Measurements from ENCODE around the gene MAD1L1.

Gene MAD1L1

DNA sequence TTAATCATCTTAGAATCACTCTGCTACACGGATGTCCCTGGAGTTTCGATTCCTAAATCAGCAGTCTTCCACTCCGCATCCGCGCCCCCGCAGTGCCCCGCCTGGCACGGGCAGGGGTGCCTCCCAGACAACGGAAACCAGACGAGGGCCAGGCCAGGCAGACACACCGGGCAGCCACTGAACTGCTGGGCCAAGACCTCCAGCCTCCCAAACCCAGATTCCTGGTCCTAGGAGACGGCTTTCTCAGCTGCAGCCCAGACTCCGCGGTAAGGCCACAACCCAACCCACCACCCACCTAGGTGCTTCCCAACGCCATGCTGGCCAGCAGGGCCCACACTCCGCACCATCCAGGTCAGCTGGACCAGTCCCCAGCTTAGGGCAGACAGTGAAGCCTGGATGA lies 33.2 kb downstream of the MAD1L1 start:
- no peak for DNase-seq

- DNase-seq, result no peak
Observed at GRCh38 chr7:2198760-2199159, 34.0 kb downstream of the MAD1L1 start.

DNA sequence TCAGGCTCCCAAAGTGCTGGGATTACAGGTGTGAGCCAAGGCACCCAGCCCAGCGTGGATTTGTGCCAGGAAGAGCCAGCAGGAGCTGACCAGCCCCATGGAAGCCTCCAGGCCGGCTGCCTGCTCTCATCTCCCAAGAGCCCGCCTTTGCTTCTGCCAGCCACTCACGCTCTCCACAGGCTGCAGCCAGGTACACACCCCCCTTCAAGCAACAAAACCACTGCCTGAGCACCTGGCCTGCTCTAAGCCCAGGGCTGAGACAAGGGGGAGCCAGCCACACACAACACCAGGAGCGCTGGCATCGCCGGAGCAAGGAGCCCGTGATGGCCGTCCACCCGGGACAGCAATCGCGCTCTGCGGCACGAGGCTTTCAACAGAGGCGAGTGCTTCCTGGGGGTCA lies 34.5 kb downstream of the MAD1L1 start:
- DNase-seq, result no peak

GRCh38 chr7:2197436-2198155 lies 35.1 kb downstream of the MAD1L1 start:
- DNase-seq, result no peak

GRCh38 chr7:2196381-2197378 lies 36.1 kb downstream of the MAD1L1 start:
- no peak for DNase-seq

DNA sequence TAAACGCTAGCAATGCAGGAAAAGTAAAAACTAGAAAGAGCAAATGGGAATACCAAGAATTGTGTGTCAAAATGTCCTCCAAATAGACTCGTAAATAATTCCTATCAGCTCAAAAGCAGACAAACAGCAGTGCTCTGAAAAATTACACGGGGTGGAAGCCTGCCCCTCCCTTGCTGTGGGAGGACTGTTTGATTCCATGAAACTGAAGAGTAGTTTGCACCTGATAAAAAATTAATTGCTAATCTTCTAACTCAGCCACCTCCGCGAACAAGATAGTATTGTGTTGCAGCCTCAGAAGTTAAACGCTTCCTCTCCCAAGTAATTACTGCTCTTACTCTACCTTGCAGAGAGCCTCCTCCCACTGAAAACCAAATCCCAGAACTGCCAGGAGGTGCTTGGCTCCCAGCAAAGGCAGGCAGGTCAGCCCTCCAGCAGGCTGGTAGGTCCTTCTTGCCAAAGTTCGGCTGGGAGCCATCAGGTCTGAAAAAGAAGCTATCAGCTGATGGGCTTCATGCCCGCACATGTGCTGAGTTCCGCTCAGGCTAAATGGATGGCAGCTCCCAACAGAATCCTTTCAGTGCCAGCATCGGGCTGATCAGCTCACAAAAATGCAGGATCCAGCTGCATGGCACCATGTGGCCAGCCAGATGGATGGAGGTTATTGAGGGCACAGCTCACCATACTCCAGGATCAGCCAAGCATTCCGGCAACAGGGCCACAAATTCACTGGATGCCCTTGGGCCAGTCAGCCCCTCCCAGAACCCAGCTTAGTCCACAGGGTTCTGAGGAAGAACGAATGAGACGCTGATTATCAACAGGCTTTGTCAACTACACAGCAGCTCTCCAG lies 37.1 kb downstream of the MAD1L1 start:
- DNase-seq, result no peak

DNA sequence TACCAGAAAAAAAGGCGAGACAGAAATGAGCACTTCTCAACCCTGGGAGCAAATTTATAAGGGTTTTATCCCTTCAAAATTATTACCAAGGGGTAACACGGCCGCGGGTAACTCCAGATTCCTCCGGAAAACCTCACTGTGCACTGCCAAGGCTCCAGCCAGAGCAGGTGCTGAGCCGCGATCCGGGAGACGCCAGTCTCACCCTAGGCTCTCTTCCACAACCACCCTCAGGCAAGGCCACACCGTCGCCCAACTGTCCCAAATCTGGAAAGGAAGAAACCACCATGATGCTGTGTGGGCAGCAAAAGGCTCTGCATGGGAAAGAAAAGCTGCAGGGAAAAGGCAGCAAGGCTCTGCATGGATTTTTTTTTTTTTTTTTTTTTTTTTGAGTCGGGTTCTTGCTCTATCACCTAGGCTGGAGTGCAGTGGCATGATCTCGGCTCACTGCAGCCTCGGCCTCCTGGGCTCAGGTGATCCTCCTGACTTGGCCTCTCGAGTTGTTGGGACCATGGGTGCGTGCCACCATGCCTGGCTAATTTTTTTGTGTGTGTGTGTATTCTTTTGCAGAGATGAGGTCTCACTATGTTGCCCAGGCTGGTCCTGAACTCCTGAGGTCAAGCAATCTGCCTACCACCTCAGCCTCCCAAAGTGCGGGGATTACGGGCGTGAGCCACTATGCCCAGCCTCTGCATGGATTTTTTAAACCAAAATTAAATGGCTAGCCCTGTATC lies 39.0 kb downstream of the MAD1L1 start:
- DNase-seq, result no peak

GRCh38 chr7:2192831-2193534 lies 39.8 kb downstream of the MAD1L1 start:
- DNase-seq, result no peak

- DNase-seq, result no peak
Observed at GRCh38 chr7:2191016-2191415, 41.7 kb downstream of the MAD1L1 start.

DNA sequence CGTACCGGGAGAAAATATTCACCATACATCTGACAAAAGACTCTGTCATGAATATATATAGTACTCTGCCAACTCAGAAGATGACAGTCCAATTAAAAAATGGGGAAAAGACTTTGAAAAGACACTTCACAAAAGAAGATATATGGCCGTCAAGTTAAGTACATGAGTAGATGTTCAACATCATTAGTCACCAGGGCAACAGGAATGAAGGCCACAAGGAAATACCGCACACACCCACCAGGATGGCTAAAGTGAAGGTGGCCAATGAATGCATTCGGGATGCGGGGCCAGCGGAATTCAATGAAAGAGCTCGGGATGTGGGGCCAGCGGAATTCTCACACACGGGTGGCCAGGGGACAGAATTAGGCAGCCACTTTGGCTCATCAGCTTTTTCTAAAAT lies 42.2 kb downstream of the MAD1L1 start:
- no peak for DNase-seq

DNA sequence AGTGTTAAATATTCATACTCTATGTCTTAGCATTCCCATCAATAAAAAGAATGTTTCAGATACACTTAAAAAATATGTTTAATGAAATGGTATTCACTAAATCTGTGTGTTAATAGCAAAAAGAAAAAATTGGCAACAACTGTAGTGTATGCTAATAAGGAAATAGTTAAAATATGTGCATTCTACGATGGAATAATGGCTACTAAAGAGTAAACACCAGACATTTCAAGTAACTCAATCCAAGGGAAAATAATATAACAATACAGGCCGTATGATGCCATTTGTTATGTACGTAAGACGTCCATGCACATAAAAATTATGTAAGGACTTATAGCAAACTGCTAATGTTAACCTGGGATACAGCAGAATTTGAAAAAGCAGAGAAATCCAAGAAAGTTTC lies 46.6 kb downstream of the MAD1L1 start:
- DNase-seq, result no peak

DNA sequence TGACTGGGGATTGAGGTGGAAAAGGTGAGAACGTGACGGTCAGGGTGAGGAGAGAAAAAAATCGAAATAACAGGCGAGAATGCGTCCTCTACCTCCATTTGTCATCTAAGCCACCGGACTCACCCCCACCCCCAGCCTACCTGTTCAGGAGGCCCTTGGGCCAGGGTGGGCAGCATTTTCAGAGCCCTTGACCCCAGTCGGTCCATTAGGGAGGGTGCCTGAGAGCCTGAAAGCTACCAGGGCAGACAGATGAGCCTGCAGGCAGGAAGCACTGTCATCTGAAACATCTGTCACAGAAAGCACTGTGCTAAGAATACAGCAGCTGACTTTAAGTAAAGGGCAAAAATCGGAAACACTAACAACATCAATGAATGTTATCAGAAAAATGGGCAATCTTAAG lies 47.0 kb downstream of the MAD1L1 start:
- no peak for DNase-seq

DNA sequence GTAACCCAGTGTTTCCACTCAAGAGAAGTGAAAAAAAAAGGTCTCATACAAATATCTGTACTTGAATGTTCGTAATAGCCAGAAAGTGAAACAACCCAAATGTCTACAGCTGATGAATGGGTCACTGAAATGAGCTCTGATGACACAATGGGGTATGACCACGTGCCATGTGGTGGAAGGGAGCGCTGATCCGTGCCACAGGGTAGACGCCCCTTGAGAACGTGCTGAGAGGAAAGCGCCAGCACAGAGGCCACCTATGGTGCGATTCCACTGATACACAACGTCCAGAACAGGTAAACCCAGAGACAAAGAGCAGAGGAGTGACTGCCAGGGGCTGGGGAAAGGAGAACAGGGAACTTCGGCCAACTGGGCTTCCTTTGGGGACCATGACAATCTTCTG lies 50.3 kb downstream of the MAD1L1 start:
- DNase-seq, result no peak

DNA sequence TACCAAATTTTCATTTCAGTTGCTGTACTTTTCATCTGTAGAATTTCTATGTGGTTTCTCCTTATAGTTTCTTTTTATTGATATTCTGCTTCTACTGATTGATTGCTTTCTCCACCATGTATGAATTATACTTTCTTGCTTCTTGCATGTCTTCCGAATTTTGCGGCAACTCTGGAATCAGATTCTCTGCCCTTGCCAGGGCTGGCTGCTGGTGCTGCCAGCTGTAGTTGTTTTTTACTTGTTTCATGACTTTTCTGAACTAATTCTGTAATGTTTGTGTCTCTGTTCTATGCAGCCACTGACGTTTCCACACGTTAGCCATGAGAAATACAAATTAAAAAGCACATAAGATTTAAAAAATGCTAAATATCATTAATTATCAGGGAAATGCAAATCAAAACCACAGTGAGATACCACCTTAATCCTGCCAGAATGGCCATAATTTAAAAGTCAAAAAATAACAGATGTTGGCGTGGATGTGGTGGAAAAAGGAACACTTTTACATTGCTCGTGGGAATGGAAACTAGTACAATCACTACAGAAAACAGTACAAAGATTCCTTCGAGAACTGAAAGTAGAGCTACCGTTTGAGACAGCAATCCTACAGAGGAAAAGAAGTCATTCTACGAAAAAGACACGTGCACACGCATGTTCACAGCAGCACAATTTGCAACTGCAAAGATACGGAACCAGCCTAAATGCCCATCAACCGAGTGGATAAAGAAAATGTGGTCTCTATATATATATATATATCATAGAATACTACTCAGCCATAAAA lies 51.5 kb downstream of the MAD1L1 start:
- DNase-seq, result no peak

GRCh38 chr7:2180081-2180480 lies 52.7 kb downstream of the MAD1L1 start:
- no peak for DNase-seq

GRCh38 chr7:2175514-2175913 lies 57.2 kb downstream of the MAD1L1 start:
- no peak for DNase-seq

DNA sequence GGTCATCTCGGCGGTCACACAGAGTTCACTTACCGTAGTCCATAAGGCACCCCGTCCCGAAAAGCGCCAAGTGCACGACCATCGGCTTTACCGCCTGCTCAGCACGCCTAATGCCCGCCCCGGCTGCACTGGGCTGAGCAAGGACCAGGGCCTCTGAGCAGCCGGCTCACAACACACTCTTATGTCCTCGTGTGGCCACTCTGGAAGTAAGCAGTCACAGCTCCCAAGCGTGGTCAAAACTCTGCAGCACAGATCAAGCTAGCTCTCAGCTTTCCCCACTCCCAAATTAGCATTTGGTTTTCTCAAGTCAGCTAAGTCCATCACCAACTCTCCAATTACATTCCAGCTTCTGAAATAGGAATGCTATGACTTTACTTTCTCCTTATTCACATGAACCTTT lies 57.7 kb downstream of the MAD1L1 start:
- no peak for DNase-seq

- DNase-seq, result no peak
Observed at GRCh38 chr7:2173189-2173827, 59.4 kb downstream of the MAD1L1 start.

- no peak for DNase-seq
Observed at GRCh38 chr7:2172311-2173188, 60.2 kb downstream of the MAD1L1 start.

Measured in NK-92 treated with Interleukin-12 subunit alpha and Interleukin-12 subunit beta, amount 100 ng/mL, for 24 hours (cell line).